Nephron (organoid): ENCODE measurements around the gene RUSF1.
"Not testable (repeated sequence)": the region's sequence is repeated elsewhere in the genome, so short reads cannot be mapped to it uniquely, and the experiment has no call there.

Experiments
- H3K27ac Mint-ChIP-seq, 3 experiments: 2 replicates each; pipeline ENCODE4 v1.8.0; 2020; ENCODE audit warnings: mixed read lengths in 3 of 3, mild to moderate bottlenecking in 2 of 3, moderate library complexity in 1 of 3
- H3K27me3 Mint-ChIP-seq: 2 replicates; pipeline ENCODE4 v1.8.0; 2021; ENCODE audit warnings: low read depth, mild to moderate bottlenecking, moderate library complexity, mixed read lengths
- H3K36me3 Mint-ChIP-seq: 2 replicates; pipeline ENCODE4 v1.8.0; 2020; ENCODE audit warnings: low read depth, mixed read lengths
- H3K4me1 Mint-ChIP-seq: 2 replicates; pipeline ENCODE4 v1.8.0; 2020; ENCODE audit warnings: mixed read lengths
- H3K4me3 Mint-ChIP-seq, 3 experiments: 2 replicates each; pipeline ENCODE4 v1.8.0; 2020; ENCODE audit warnings: mild to moderate bottlenecking in 3 of 3, mixed read lengths in 3 of 3, moderate library complexity in 2 of 3
- H3K9me3 Mint-ChIP-seq: 2 replicates; pipeline ENCODE4 v1.8.0; 2020; ENCODE audit warnings: mixed read lengths
- CTCF ChIP-seq, 3 experiments: fragments of 200-600 bp; sonication (generic); IDR thresholded peaks; one replicate each; pipeline ENCODE4 v1.5.0; 2021; ENCODE audit warnings: antibody characterized with exemption in 3 of 3; ENCODE audit not compliant: unreplicated experiment in 3 of 3

RUSF1 gene

GRCh38 chr16:31508706-31509195 lies 560 bp upstream of the RUSF1 start:
- peak overlapping the region; percentile 100 for H3K27ac Mint-ChIP-seq
- no peaks in the 10 kb centered on the region for H3K9me3 Mint-ChIP-seq
- TF ChIP-seq CTCF (IDR thresholded peaks at IDR 0.05; ENCODE audit: unreplicated experiment in 3 of 3): no peak
- peak overlapping the region; percentile 92 to 99 (median 94) for H3K4me3 Mint-ChIP-seq
- peaks cover 4% of the 10 kb centered on the region for H3K36me3 Mint-ChIP-seq
- H3K4me1 Mint-ChIP-seq: peaks cover 20% of the 10 kb centered on the region
- H3K27me3 Mint-ChIP-seq: no peaks in the 10 kb centered on the region

GRCh38 chr16:31507617-31507928 lies 618 bp downstream of the RUSF1 start:
- peak overlapping the region; percentile 97 to 100 (median 100) for H3K27ac Mint-ChIP-seq
- H3K4me1 Mint-ChIP-seq: peaks cover 20% of the 10 kb centered on the region
- H3K4me3 Mint-ChIP-seq: peak overlapping the region; percentile 92 to 99 (median 94)
- no peak for TF ChIP-seq CTCF (IDR thresholded peaks at IDR 0.05; ENCODE audit: unreplicated experiment in 3 of 3)
- H3K36me3 Mint-ChIP-seq: peaks cover 4% of the 10 kb centered on the region
- no peaks in the 10 kb centered on the region for H3K27me3 Mint-ChIP-seq
- no peaks in the 10 kb centered on the region for H3K9me3 Mint-ChIP-seq

- Mint-ChIP-seq H3K9me3 (no peaks in the 10 kb centered on the region), H3K4me1 (peaks cover 20% of the 10 kb centered on the region), H3K4me3 (peak overlapping the region in 2 of 3 experiments; percentile 51 to 68), H3K27me3 (no peaks in the 10 kb centered on the region), H3K36me3 (peaks cover 4% of the 10 kb centered on the region), H3K27ac (peak overlapping the region in 1 of 3 experiments; percentile 29)
- no peak for TF ChIP-seq CTCF (IDR thresholded peaks at IDR 0.05; ENCODE audit: unreplicated experiment in 3 of 3)
Observed at GRCh38 chr16:31505483-31505882, 2.7 kb downstream of the RUSF1 start.

- Mint-ChIP-seq H3K9me3 (no peaks in the 10 kb centered on the region), H3K4me3 (no peak overlapping the region), H3K27ac (no peak overlapping the region), H3K4me1 (peaks cover 17% of the 10 kb centered on the region), H3K36me3 (peaks cover 9% of the 10 kb centered on the region), H3K27me3 (no peaks in the 10 kb centered on the region)
- no peak for TF ChIP-seq CTCF (IDR thresholded peaks at IDR 0.05; ENCODE audit: unreplicated experiment in 3 of 3)
Observed at GRCh38 chr16:31504159-31504558, 4.0 kb downstream of the RUSF1 start.

GRCh38 chr16:31503555-31503954 lies 4.6 kb downstream of the RUSF1 start:
- H3K4me3 Mint-ChIP-seq, H3K27ac Mint-ChIP-seq, H3K9me3 Mint-ChIP-seq, H3K27me3 Mint-ChIP-seq: not testable (repeated sequence)
- Mint-ChIP-seq H3K4me1 (peaks cover 11% of the 10 kb centered on the region), H3K36me3 (peaks cover 15% of the 10 kb centered on the region)

- TF ChIP-seq CTCF (IDR thresholded peaks at IDR 0.05; ENCODE audit: unreplicated experiment in 3 of 3): no peak
- Mint-ChIP-seq H3K4me1 (peaks cover 9% of the 10 kb centered on the region), H3K4me3 (no peak overlapping the region), H3K9me3 (no peaks in the 10 kb centered on the region), H3K27ac (no peak overlapping the region), H3K27me3 (no peaks in the 10 kb centered on the region), H3K36me3 (peaks cover 18% of the 10 kb centered on the region)
Observed at GRCh38 chr16:31502981-31503380, 5.2 kb downstream of the RUSF1 start.
